GM21447 (cell line): ENCODE results near the gene GDNF.
"Not testable (repeated sequence)": the region's sequence is repeated elsewhere in the genome, so short reads cannot be mapped to it uniquely, and the experiment has no call there.

Experiments
- ATAC-seq: cut with Tn5 transposase; IDR thresholded peaks from one replicate; pipeline ENCODE4 v1.9.1; 2021; ENCODE audit not compliant: unreplicated experiment

The GDNF gene

DNA sequence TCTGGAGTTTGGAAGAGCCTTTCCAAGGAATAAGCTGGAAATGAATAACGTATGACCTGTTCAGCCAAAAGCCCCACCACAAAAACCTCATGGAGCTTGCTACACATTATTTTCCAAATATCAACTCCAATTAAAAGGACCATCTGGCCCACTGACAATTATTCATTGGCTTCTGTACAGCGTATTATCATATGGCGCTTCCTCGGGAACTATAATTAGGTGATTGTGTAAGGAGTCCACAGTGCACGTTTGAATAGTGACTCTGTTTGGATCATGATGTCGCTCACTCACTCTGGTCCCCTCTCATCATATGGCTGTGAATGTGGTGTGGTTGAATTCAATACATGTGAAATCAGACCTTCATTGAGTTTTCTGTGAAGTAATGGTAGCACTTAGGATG is 52.1 kb downstream of the GDNF start:
- no peak for ATAC-seq

DNA sequence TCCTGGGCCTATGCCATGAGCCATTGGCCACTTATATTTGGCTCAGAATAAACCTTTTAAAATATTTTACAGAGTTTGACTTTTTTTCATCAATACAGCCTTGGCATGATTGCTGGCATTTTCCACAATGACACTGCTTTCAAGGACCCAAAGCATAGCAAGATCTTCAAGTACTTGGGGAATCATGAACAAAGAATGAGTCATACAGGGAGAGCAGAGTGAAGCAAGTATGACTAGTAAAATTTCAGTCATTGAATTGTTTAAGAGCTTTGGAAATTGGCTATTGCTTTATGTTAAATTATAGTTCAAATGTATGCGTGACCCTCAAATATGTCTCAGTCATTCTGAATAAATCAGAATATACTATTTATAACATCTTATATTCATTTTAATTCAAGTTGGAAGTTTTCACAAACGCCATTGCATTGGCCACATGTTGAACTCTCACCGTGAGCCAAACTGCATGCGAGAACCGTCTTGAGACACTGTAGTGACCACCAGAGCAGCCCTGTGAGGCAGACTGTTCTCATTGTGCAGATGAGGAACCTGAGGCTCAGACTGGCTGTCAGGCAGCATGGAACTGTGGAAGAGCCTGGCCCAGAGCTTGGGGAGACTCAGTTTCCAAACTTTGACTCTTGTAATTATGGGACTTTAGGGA is 52.9 kb downstream of the GDNF start:
- ATAC-seq: no peak

DNA sequence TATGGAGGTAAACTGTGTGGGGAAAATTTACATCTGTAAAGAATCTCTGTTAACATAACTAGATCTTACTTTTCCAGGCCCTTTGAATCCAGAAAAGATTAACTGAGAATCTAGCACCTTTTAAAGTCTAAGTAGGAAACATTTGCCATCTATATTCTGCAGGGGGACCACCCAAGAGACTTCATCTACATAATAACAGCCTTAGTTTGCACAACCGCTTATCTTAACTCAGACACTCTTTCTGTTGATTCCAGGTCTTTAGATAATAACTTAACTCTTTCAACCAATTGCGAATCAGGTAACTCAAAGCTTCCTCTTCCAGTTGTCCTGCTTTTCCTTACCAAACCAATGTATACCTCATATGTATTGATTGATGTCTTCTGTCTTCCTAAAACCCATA is 53.4 kb downstream of the GDNF start:
- ATAC-seq: no peak

DNA sequence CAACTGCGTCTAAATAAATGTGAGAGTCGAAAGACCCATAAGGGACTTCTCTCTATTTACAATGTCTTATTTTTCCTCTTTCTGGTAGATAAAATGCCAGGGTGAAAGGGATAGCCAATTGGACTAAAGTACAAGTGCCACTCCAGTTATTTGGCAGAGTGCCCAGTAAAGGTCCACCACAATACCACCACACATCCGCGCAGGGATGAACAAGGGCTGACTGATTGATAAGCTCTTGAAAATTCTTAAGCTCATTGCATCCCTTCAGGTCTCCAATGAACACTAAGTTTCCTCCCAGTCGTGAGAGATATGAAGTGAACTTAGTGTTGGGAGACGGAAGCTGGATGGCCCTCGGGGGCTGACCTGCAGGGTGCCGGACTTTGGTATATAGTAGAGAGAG is 58.4 kb downstream of the GDNF start:
- ATAC-seq: not testable (repeated sequence)

DNA sequence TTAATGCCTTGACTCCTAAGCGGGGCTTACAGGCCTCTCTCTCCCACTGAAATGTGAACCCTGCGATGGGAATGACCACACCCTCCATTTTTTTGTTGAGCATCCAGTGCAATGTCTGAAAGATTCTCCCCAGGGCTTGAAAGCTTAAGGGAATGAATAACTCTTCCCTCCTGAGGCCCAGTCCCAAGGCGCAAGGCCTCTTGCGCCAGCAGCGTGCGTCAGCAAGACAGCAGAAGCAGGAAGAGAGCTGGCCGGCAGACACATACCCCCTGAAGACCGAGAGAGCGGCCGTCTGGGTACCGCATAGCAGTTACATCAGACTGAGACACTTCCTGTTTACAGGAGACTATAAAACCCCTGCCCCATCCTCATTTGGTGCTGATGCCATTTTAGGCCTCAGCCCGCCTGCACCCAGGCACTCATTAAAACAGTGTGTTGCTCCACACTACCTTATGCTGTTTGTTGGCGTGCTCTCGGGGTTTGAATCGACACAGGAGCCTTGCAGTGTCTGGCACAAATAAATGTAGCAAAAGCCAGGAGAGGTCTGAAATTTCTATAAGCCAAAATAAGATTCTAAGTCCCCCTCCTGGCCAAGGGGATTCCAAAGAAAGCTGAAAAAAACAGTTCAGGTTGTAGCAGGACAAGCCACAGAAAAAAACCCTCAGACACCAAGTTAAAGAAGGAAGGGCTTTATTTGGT is 62.3 kb downstream of the GDNF start:
- no peak for ATAC-seq

DNA sequence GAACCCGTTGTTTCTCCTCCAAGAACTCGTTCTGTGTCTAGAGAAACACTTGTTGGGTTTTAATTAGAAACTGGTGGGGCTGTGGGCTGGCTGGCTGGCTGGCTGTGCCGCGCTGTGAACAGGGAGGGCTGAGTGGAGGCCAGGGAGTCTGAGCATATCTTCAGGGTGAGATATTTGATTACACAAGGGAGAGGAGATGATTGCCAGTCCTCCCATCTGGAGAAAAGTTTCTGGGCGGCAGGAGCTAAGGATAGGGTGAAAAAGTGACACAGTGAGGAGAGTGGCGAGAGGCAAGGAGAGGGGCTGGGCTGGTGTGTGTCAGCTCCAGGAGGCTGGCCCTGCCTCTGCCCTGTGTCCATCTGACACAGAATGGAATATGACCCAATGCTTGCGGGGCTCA is 63.0 kb downstream of the GDNF start:
- no peak for ATAC-seq

DNA sequence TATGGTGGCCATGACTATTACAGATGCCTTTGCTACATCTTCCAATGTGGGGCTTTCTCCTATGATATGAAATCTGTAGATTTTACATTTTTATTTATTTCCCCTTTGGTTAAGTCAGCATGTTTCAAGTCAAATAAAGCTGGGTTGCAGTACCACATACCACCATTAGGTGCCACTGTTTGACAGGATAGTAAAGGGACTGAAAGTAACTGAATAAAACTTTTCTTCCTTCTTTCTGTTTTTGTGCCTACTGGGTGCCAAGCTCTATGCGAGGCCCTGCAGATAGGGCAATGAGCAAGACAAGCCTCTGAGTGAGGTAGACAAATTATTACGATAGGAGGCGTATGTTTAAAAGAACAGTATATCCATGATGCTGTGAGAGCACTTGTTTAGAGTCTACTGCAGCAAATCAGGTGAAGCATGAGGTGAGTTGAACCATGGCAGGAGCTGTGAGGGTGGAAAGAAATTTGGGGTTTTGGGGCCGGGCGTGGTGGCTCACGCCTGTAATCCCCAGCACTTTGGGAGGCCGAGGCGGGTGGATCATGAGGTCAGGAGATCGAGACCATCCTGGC is 64.8 kb downstream of the GDNF start:
- ATAC-seq: no peak

DNA sequence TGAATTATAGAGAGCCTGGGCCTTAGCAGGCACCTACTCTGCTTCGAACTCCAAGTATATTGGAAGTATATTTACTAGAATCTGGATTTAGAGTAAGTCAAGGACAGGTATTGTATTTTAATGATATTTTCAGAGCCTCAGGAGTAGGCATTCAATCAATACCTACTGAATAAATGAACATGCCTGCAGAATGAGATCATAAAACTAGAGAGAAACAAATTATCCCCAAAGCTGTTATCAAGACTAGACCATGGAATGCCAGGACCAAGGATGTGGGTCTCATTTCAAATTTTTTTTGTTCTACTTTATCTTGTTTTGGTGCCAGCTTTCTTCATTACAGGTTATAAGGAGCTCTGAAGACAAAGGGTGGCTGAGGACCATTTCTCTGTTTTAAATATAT is 66.0 kb downstream of the GDNF start:
- ATAC-seq: no peak

DNA sequence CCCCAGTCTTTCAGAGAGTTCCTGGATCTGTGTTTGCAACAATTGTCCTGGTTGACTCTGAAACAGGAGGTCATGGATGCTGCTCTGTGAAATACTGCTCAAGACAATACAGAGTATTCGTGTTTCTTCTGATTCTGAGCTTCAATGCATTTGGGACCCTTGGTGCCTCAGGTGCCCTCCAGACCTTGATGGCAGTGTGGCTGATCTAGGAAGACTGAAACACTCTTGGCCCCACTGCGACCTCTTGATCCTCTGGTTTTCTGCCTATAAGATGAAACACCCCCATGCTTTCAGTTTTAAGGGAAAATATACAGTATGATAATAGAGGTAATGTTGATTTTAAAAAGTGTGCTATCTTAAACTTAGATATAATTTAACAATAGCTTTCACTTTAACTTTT is 67.6 kb downstream of the GDNF start:
- ATAC-seq: no peak

DNA sequence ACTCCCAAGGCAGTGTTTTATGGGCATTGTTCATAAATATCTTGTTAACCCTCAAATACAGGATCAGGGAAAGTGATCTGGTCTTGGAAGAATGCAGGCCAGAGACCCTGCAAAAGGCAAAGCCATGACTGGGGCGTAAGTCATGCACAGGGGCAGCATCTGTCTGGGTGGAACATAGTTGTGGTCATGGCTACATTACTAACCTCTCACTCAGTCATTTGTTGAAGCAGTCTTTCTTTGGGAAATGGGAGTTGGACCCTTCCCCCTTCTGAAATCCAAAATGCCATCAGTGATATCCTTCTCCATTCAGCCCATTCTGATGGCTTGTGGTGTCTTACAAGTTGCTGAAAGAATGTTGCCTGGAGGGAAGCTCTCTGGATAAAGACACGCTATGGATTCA is 68.1 kb downstream of the GDNF start:
- ATAC-seq: no peak

DNA sequence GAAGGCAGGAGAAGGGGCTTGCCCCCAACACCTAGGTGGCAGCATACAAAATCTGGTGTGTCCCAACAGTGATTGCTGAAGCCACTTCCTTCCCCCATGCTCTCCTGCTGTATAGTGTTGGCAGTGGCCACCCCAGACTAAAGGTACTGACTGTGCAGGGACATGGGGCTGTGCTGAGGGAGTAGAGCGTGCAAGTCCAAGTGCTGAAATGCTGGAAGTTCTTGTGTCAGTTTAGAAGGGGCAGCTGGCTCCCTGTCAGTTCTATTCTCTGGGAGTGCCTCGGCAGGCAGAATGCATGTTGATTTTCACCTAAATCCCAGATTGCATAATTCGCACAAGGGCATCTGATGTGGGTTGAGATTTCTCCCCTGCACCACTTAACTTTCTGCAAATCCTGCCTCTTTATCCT is 68.6 kb downstream of the GDNF start:
- no peak for ATAC-seq

DNA sequence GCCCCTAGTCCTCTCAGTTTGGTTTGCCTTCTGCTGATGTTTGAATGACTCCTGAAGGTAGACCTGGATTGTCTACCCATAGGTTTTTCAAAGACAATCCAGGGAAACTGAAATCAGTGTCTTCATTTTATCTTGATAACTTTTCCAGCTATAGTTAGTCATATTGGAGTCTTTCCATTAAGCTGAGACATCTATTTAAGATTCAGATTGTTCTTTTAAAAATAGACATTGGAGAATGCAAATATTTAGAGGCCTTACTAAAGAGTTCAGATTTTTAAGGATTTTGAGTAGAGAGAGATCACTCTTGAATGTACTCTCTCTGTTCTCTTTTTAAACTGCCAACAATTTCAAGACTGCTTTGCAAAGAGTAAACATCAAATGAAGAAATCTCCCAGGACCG is 69.1 kb downstream of the GDNF start:
- no peak for ATAC-seq

DNA sequence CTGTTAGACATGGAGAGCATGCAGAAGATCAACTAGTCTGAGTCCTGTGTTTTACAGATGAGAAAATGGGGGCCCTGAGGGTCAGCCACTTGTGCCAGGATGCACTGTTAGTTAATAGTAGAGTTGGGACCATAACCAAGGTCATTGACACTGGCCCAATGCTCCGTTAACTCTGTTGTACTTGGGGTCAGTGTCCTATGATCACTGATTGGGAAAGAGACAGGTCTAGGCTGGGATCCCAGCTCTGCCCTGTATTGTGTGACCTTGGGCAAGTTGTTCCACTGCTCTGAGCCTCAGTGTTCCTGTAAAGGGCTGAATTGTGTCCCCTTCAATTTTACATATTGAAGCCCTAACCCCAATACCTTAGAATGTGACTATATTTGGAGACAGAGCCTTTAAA is 70.0 kb downstream of the GDNF start:
- no peak for ATAC-seq

DNA sequence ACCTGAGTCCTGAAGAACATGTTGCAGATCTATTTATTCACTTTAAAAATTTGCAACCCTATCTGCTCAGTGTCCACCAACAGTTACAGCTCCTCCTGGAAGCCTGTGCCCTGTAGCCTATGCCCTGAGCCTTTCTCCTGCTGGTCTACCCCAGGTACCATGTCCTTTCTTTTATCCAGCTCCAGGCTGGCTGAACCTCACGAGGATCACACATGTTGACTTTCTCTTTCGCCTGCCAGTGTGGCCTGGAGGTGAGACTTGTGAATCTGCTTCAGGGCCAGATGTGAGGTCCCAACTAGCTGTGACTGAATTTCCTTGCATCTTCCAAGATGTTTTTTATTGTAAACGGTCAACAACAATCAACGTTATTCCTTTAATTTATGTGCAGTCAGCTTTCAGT is 70.7 kb downstream of the GDNF start:
- no peak for ATAC-seq

DNA sequence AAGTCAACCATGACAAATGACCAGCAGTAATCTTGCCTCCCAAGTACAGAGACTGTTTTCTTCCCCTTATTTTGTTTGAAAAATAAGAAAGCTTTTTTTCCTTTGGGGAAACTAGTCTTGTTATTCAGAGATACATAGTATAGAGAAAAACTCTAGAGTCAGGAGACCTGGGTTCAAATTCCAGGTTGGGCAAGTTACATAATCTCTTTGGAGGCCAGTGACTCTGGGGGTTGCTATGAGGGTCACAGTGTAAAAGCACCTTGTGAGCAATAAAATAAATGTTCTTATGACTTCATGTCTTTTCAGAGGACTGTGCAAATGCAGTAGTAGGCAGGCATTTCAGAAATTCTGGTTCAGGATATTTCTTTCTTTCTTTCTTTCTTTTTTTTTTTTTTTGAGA is 71.5 kb downstream of the GDNF start:
- ATAC-seq: no peak

DNA sequence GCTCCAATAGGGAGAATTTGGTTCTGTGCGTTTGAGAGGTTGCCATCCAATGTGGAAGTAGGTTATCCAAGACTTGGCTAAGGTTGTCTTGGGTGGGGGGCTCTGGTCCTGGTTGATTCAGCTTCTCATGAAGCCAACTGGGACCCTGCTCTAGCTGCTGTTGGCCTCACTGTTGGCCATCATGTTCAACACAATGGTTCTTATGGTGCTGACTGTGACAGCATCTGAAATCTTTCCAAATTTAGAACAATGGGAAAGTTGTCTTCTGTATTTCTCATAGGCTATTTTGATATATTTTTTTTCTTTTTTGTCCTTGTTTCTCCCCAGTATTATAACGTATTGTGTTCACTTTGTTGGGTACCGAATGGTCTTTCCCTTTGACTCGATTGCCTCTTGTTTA is 71.9 kb downstream of the GDNF start:
- no peak for ATAC-seq

DNA sequence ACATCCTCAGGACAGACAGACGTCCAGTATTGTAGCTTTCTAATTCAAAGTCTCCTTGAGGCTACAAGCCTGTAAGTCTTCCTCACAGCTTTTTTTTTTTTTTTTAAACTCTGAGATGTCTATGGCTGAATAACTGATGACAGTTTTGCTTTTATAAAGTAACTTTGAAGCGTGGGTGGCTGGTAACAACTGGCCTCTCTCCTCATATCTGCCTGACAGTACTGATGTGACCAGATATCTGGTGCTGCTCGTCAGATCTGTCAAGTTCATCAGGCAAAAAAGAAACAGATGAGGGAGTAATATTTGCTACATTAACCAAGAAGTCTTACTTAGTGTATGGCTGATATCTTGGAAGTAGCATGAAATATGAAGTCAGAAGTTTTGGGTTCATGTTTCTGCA is 72.6 kb downstream of the GDNF start:
- ATAC-seq: no peak
